GM13977 (cell line): ENCODE data around the gene CEL.
"Not testable (repeated sequence)": the region's sequence is repeated elsewhere in the genome, so short reads cannot be mapped to it uniquely, and the experiment has no call there.

Experiments used
- DNase-seq: peaks from one replicate; pipeline ENCODE4 v3.0.0; 2012; ENCODE audit warnings: low spot score
- CTCF ChIP-seq: IDR thresholded peaks from 2 replicates; pipeline ENCODE4 v1.5.1; 2012; ENCODE audit warnings: mild to moderate bottlenecking, control low read depth; ENCODE audit not compliant: insufficient read depth; ENCODE audit errors: extremely low read depth, missing control alignments
- in situ Hi-C: fragments of 300-500 bp; cut with MboI; formaldehyde crosslinking; loops from one replicate; pipeline ENCODE4 v1.12.0; 2022; ENCODE audit warnings: low sequenced_read_pairs, low pct_unique_long_range_greater_than_20kb, mixed read lengths, inconsistent platforms; ENCODE audit not compliant: unreplicated experiment

The CEL gene

DNA sequence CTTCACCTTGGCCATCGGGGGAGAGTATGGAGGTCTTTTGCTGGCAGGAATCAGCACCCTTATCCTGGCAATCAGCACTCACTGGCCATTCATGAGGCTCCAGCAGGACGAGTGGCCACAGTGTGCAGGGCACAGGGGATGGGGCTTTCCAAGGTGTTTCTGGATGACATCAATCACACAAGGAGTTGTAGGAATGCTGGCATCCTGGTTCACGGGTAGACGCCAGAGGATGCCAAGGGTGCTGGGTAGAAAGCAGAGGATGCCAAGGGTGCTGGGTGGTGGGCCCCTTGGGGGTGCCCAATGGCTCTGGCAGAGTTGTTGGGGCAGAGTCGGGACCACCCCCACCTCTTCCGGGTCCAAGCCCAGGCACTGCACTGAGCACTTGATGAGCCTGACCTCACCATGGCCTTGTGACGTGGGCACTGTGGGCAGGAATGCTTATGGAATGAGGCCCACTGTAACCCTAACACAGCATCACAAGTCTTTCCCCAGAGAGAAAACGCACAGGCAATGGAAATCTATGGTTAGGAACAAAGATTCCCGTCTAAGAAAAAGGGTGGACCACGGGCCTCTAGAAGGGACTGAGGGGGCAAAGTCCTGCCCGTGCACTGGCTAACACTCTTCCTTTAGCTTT, 29.1 kb downstream of the CEL start:
- in situ Hi-C loops: loop anchor here (10.0 kb wide), 1 partner anchor 54 kb away; no protein-coding TSS in a partner anchor
- TF ChIP-seq CTCF: no peak
- DNase-seq: no peak

GRCh38 chr9:133094351-133094750, 32.6 kb downstream of the CEL start:
- in situ Hi-C loops: loop anchor here (10.0 kb wide), 1 partner anchor 50 kb away; no protein-coding TSS in a partner anchor

GRCh38 chr9:133094842-133095393, 33.1 kb downstream of the CEL start:
- DNase-seq: no peak
- in situ Hi-C loops: loop anchor here (10.0 kb wide), 1 partner anchor 50 kb away; no protein-coding TSS in a partner anchor
- no peak for TF ChIP-seq CTCF

More at GRCh38 chr9:133094351-133094750, 32.6 kb downstream of the CEL start:
- not testable (repeated sequence) for DNase-seq

GRCh38 chr9:133098104-133098754, 36.4 kb downstream of the CEL start:
- TF ChIP-seq CTCF: no peak
- in situ Hi-C loops: loop anchor here (10.0 kb wide), 1 partner anchor 47 kb away; no protein-coding TSS in a partner anchor
- no peak for DNase-seq

DNA sequence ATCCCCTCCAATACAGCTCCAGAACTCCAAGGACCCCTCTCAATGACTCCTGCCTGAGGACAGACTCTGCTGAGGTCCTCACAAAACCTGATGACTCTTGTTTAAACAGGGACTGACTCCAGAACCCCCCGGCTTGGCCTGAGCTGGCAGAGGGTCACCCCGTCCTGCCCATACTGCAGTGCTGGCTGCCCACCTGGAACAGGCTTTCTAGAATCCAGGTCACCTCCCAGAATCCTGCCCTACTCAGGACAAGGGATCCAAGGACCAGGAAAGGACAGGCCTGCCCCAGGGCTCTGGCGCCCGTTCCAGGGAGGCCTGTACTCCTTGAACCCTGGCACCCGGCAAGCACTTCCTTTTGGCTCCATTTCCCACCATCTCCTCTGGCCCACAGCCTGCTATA, 37.1 kb downstream of the CEL start:
- no peak for DNase-seq
- in situ Hi-C loops: loop anchor here (10.0 kb wide), 1 partner anchor 46 kb away; no protein-coding TSS in a partner anchor
- TF ChIP-seq CTCF: no peak

DNA sequence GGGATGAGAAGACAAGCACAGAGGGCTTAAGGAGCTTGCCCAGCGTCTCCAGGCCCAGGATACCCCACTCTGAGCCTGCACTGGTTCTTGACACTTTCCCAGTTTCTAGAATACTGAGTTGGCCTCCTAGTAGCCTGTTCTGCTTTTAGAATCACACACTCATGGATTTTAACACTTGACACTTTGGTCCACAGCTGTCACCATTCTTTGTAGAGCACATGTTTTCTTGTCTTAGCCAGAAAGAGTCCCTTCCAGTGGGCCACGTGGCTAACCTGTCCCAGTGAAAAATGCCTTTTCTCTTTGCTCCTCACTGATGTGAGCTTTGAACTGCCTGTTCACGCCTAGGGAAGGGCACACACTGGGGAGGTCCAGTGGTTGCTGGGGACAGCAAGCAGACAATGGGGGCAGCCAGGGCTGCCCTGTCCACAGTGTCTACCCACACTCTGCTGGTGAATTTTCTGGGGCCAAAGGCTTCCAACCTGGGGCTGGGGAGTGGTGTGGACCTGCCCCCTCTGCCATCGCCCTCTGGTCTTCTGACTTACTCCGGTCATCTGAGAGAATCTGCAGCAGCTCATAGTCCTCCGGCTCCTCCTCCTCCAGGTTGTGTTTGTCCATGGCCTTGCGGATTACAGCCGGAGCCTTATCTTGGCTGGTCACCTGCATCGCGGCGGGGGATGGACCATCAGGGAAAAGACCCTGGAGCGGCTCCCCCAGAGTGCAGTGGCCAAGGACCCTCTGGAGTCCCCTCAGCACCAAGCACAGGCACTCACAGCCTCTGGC, 38.1 kb downstream of the CEL start:
- TF ChIP-seq CTCF: no peak
- in situ Hi-C loops: loop anchor here (10.0 kb wide), 1 partner anchor 45 kb away; no protein-coding TSS in a partner anchor
- no peak for DNase-seq
